Panc1 (cell line): ENCODE results near the gene CDADC1. TPM values are rescaled to one million over a fixed set of nuclear protein-coding genes. Genes with fewer than 3 reads are reported as not detected.

Source experiments
- ATAC-seq: fragments of 200-7000 bp; cut with Tn5 transposase; 2 replicates; pipeline ENCODE4 v1.9.1; 2020; ENCODE audit warnings: mild to moderate bottlenecking, moderate library complexity
- BruUV-seq: library from RNA; stranded (reverse); fragments of 400-500 nt; replicated peaks from 2 replicates; lab custom pipeline; 2021; lab: Mats Ljungman, UMichigan
- CTCF ChIA-PET: fragments of 300-600 bp; sonication (Branson Sonifier 250); formaldehyde crosslinking; loops from one replicate; lab custom pipeline; 2022; ENCODE audit warnings: antibody characterized with exemption; lab: Charles Lee
- POLR2A ChIA-PET: fragments of 300-600 bp; sonication (Branson Sonifier 250); formaldehyde crosslinking; loops from one replicate; lab custom pipeline; 2022; ENCODE audit warnings: antibody characterized with exemption; lab: Charles Lee
- DNase-seq: peaks from one replicate; pipeline ENCODE4 v3.0.0-alpha.2; 2010; ENCODE audit warnings: low read depth, low spot score
- H3K27ac ChIP-seq: 2 replicates; pipeline ENCODE4 v1.5.1; 2011; ENCODE audit warnings: mild to moderate bottlenecking, low read length, inconsistent platforms
- H3K27me3 ChIP-seq: fragments of 200-500 bp; sonication (Bioruptor generic); 2 replicates; pipeline ENCODE4 v1.6.0; 2014; ENCODE audit warnings: low read length, inconsistent platforms; ENCODE audit not compliant: control insufficient read depth, insufficient read depth
- H3K36me3 ChIP-seq: fragments of 200-500 bp; sonication (Bioruptor generic); 2 replicates; pipeline ENCODE4 v1.5.1; 2014; ENCODE audit warnings: inconsistent platforms, mild to moderate bottlenecking, low read length, moderate library complexity; ENCODE audit not compliant: control insufficient read depth, insufficient read depth
- H3K4me1 ChIP-seq: 2 replicates; pipeline ENCODE4 v1.5.1; 2011; ENCODE audit warnings: inconsistent platforms, mild to moderate bottlenecking, low read length, moderate library complexity; ENCODE audit not compliant: control insufficient read depth, insufficient read depth
- H3K4me3 ChIP-seq, 2 experiments: 2 replicates each; pipeline ENCODE4 v1.5.1; 2011 to 2012; ENCODE audit warnings: low read depth in 2 of 2, low read length in 2 of 2, mild to moderate bottlenecking in 2 of 2, inconsistent platforms in 1 of 2, moderate library complexity in 1 of 2
- H3K9me3 ChIP-seq: fragments of 200-500 bp; sonication (Bioruptor generic); 2 replicates; pipeline ENCODE4 v1.5.1; 2014; ENCODE audit warnings: low read depth, mild to moderate bottlenecking, inconsistent platforms, low read length, moderate library complexity; ENCODE audit not compliant: control insufficient read depth, insufficient read depth
- CTCF ChIP-seq: fragments of 450-650 bp; IDR thresholded peaks from 2 replicates; pipeline ENCODE4 v1.5.1; 2017; ENCODE audit warnings: mild to moderate bottlenecking
- POLR2AphosphoS5 ChIP-seq: IDR thresholded peaks from 2 replicates; pipeline ENCODE4 v1.6.1; 2012; ENCODE audit warnings: mild to moderate bottlenecking, low read depth, low read length, moderate library complexity
- REST ChIP-seq, 2 experiments: IDR thresholded peaks; 2 replicates each; pipeline ENCODE4 v1.6.1; 2011 to 2012; ENCODE audit warnings: low read depth in 2 of 2, control low read depth in 1 of 2, low read length in 1 of 2, mild to moderate bottlenecking in 1 of 2, moderate library complexity in 1 of 2; ENCODE audit not compliant: insufficient read depth in 1 of 2
- SIN3A ChIP-seq: IDR thresholded peaks from 2 replicates; pipeline ENCODE4 v1.6.1; 2012; ENCODE audit warnings: low read depth, mild to moderate bottlenecking, low read length, moderate library complexity, borderline replicate concordance; ENCODE audit not compliant: insufficient read depth
- TCF7L2 ChIP-seq: IDR thresholded peaks from 2 replicates; pipeline ENCODE4 v1.6.1; 2011; ENCODE audit warnings: mild to moderate bottlenecking, low read depth, low read length, inconsistent platforms
- in situ Hi-C: cut with HindIII; loops from 2 replicates; pipeline ENCODE4 v1.10.0; 2016; ENCODE audit warnings: low sequenced_read_pairs, low pct_unique_long_range_greater_than_20kb
- intact Hi-C: fragments of 100-400 bp; cut with micrococcal nuclease; formaldehyde crosslinking; loops from one replicate; pipeline ENCODE4 v1.10.0; 2022; ENCODE audit not compliant: unreplicated experiment
- total RNA-seq: library from RNA; stranded (reverse); gene quantifications from one replicate; pipeline ENCODE4 v1.2.1, GENCODE V29; 2021; ENCODE audit not compliant: unreplicated experiment

Gene CDADC1
- total RNA-seq, 1 experiment from 2014 or later = 11.8 TPM

- BruUV-seq = no TSS peak
- DNase-seq = no peak
- Histone ChIP-seq H3K9me3 (no peaks in the 10 kb centered on the region), H3K36me3 (no peaks in the 10 kb centered on the region), H3K4me3 (no peak overlapping the region), H3K27me3 (no peaks in the 10 kb centered on the region), H3K27ac (no peak overlapping the region), H3K4me1 (no peaks in the 10 kb centered on the region)
- TF ChIP-seq CTCF (no peak), SIN3A (no peak), TCF7L2 (no peak), REST (IDR thresholded peaks at IDR 0.05; ENCODE audit: insufficient read depth in 1 of 2, low read depth in 2 of 2, low read length in 1 of 2) (no peak), POLR2AphosphoS5 (no peak)
- intact Hi-C loops (loop anchor here (5.0 kb wide), 1 partner anchor 135 kb away; no protein-coding TSS in a partner anchor), in situ Hi-C loops (no loop called here)
- CTCF ChIA-PET = interaction anchor here (0.5 kb wide), 1 partner anchor 601 kb away, joined by 4 read pairs; no protein-coding TSS in a partner anchor
- POLR2A ChIA-PET = no interaction called here
- no peak for ATAC-seq
These were observed 54.5 kb downstream of the CDADC1 start for GRCh38 chr13:49302222-49302621.

- no peaks in the 10 kb centered on the region for H3K27me3 ChIP-seq
- intact Hi-C loops (loop anchor here (5.0 kb wide), 1 partner anchor 134 kb away; no protein-coding TSS in a partner anchor), in situ Hi-C loops (no loop called here)
- POLR2A ChIA-PET = no interaction called here
- H3K36me3 ChIP-seq = no peaks in the 10 kb centered on the region
- H3K4me3 ChIP-seq = no peak overlapping the region
- H3K27ac ChIP-seq = no peak overlapping the region
- H3K9me3 ChIP-seq = no peaks in the 10 kb centered on the region
- CTCF ChIA-PET = interaction anchor here (0.5 to 0.6 kb wide), 2 partner anchors 310 to 601 kb away, joined by 3 to 4 read pairs; no protein-coding TSS in a partner anchor
- ATAC-seq (no peak), DNase-seq (no peak)
- no TSS peak for BruUV-seq
- TF ChIP-seq CTCF (no peak), SIN3A (no peak), REST (IDR thresholded peaks at IDR 0.05; ENCODE audit: insufficient read depth in 1 of 2, low read depth in 2 of 2, low read length in 1 of 2) (no peak)
- no peaks in the 10 kb centered on the region for H3K4me1 ChIP-seq
These were observed 55.1 kb downstream of the CDADC1 start for GRCh38 chr13:49302817-49303216.
